NCI-H2196 treated with DMSO at 0.1 percent for 48 hours (cell line): ENCODE data around the gene ABCA2.
A peak's percentile ranks its signal among the peaks of the same experiment; 100 is the strongest.

Source experiments
- DNase-seq: peaks from one replicate; lab custom pipeline; 2025; ENCODE audit not compliant: unreplicated experiment; lab: John Stamatoyannopoulos, UW

ABCA2 gene

GRCh38 chr9:136982232-136983051 lies 45.6 kb downstream of the ABCA2 start, which contains the start of gene LCNL1:
Gene LCNL1, plus strand, starts transcription at chr9:136982993. Its CDS starts 594 bp downstream, at chr9:136983587.
- no peak for DNase-seq

GRCh38 chr9:136981588-136982231 lies 46.3 kb downstream of the ABCA2 start:
- no peak for DNase-seq

GRCh38 chr9:136980669-136981478 lies 47.2 kb downstream of the ABCA2 start:
- DNase-seq = no peak

- no peak for DNase-seq
Observed at GRCh38 chr9:136979769-136980587, 48.1 kb downstream of the ABCA2 start.

GRCh38 chr9:136978865-136979544 lies 49.0 kb downstream of the ABCA2 start:
- no peak for DNase-seq

GRCh38 chr9:136978073-136978864 lies 49.8 kb downstream of the ABCA2 start:
- DNase-seq = peak; percentile 63

GRCh38 chr9:136977649-136978072 lies 50.4 kb downstream of the ABCA2 start:
- DNase-seq = no peak

- DNase-seq = no peak
Observed at GRCh38 chr9:136977223-136977622, 50.8 kb downstream of the ABCA2 start, which contains the start of gene PTGDS. Gene PTGDS, plus strand, starts transcription at chr9:136977504. Its CDS starts 75 bp downstream, at chr9:136977579.

GRCh38 chr9:136975644-136976043 lies 52.4 kb downstream of the ABCA2 start:
- DNase-seq = no peak

GRCh38 chr9:136974817-136975535 lies 53.1 kb downstream of the ABCA2 start:
- no peak for DNase-seq

- DNase-seq = no peak
Observed at GRCh38 chr9:136973618-136974617, 54.1 kb downstream of the ABCA2 start.

- DNase-seq = no peak
Observed at GRCh38 chr9:136972743-136973142, 55.3 kb downstream of the ABCA2 start.

- no peak for DNase-seq
Observed at GRCh38 chr9:136972335-136972734, 55.7 kb downstream of the ABCA2 start.

- no peak for DNase-seq
Observed at GRCh38 chr9:136971746-136972145, 56.3 kb downstream of the ABCA2 start.

GRCh38 chr9:136970361-136970760 lies 57.7 kb downstream of the ABCA2 start:
- no peak for DNase-seq

GRCh38 chr9:136969774-136970173 lies 58.3 kb downstream of the ABCA2 start:
- no peak for DNase-seq

- DNase-seq = no peak
Observed at GRCh38 chr9:136969150-136969549, 58.9 kb downstream of the ABCA2 start.
